Femur (tissue), 1 donor: ENCODE data around the gene MPPED2.

Source experiments
- DNase-seq: peaks from one replicate; pipeline ENCODE4 v3.0.0-alpha.2; 2017

The MPPED2 gene

GRCh38 chr11:30522536-30523243 lies 63.5 kb downstream of the MPPED2 start:
- no peak for DNase-seq

- no peak for DNase-seq
Measured at GRCh38 chr11:30521297-30522071, 64.7 kb downstream of the MPPED2 start.

- no peak for DNase-seq
Measured at GRCh38 chr11:30513087-30513486, 73.1 kb downstream of the MPPED2 start.

DNA sequence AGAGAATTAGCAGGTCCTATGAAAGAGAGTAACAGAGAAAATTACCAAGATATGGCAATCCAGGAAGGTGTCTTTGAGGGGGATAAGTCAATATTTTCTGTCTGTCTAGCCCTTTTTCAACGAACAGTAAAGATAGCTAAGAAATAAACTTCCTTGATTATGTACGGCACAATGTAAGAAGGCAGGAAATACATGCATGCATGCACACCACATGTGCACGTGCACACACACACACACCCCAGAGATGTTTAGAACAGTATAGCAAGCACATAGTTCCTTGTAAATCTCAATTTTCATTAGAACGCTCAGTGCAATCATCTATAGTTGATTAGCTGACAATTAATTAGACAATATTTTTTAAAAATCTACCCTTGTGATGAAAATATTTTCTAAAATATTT lies 74.7 kb downstream of the MPPED2 start:
- no peak for DNase-seq

- no peak for DNase-seq
Measured at GRCh38 chr11:30510750-30511149, 75.4 kb downstream of the MPPED2 start.

- DNase-seq: no peak
Measured at GRCh38 chr11:30509364-30509763, 76.8 kb downstream of the MPPED2 start.

GRCh38 chr11:30508594-30508993 lies 77.6 kb downstream of the MPPED2 start:
- DNase-seq: no peak

- no peak for DNase-seq
Measured at GRCh38 chr11:30505603-30506002, 80.5 kb downstream of the MPPED2 start.

DNA sequence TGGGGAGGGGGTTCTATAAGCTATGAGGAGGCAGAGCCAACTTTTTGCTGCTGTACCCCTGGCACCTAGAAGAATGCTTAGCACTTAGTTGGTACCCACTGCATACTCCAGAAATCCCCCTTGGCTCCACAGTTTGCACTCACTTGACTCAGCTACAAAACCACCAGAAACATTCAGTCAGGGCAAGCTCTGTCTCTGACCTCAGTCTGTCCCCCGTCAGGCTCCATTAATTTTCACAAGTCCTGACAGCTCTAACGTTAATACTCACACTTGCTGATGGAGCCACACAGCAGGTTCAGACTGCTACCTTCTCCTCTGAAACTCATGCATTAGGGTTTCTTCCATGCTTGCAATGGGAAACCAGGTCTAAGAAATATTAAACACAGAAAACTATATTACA lies 81.7 kb downstream of the MPPED2 start:
- no peak for DNase-seq

DNA sequence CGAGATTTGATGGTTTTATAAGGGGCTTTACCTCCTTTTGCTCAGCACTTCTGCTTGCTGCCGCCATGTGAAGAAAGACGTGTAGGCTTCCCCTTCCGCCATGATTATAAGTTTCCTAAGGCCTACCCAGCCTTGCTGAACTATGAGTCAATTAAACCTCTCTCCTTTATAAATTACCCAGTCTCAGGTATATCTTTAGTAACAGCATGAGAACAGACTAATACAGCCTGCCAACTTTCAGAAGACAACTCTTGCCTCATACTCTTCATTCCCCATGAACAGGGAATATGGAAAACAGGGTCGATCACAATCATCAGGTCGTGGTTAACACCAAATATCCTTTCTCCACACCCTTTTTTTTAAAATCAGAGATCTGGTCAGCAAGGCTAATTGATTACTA lies 83.0 kb downstream of the MPPED2 start:
- DNase-seq: no peak

DNA sequence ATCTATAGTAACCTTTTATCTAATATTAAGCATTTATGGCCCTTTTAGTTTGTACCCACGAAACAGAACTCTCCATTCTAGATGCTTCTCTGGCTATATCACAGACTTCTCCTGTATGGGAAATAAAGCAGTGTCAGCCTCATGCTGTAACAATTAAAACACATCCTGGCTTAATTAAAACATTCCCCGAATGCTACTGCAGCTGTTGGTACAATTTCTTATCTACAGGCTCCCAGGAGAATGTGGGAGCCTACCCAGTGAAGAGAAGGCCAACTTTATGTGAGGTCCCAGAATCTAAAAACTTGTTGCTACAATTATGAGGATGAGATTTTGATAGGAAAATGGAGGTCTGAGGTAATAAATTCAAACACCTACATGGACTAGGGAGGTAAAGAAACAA lies 83.8 kb downstream of the MPPED2 start:
- DNase-seq: no peak

DNA sequence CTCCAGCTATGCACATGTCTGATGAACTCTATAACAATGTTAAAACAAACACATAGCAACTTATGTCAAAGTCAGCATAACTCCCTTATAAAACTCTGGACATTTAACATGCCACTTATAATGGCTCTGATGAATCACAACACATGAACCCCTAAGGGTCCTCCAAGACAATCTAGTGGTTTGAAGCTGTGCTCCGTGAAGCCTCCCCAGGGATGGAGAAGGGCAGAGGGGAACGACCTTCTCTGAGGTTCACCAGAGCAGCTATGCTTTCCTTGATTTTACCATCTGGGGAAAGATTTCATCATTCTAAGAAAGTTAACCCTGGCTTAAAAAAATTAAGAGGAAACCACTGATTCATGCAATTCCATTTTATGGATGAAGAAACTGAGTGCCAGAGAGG lies 84.4 kb downstream of the MPPED2 start:
- DNase-seq: no peak

- DNase-seq: no peak
Measured at GRCh38 chr11:30499940-30500339, 86.2 kb downstream of the MPPED2 start.

DNA sequence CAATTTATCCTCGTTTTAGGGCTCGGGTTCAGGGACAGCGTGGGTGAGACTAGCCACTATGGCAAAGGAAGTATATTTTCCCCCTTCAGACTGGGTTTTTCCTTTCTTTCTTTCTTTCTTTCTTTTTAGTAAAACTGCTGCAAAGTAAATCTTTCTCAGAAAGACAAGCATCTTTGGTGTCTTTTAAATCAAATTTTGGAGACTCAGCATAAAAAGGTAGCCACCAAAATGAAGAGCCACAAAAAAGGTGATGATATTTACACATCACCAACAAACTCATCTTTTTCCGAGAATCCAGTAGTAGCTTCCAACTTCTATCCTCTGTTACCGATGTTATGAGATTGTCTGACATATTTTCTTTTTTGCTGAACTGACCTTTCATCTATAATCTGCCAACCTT lies 88.6 kb downstream of the MPPED2 start:
- no peak for DNase-seq

- no peak for DNase-seq
Measured at GRCh38 chr11:30496935-30497334, 89.2 kb downstream of the MPPED2 start.

- DNase-seq: no peak
Measured at GRCh38 chr11:30495437-30495836, 90.7 kb downstream of the MPPED2 start.

DNA sequence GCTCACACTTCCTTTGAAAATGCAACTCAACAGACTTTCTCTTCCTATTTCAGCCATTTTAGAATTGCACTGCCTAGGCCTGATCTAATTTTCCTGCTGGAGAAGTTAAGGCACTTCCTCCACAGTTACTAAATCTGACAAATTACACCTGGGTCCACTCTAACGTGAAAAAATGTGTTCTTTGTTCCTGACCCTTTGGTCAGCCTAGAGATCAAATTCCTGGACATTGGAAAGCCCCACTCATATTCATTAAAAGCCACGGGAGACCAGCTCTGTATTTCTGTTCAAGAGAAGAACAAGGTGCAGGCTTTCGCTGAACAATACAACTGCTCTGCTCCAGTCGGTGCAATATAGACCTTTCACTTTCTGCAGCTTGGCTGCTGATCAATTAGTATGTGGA lies 96.6 kb downstream of the MPPED2 start:
- no peak for DNase-seq

DNA sequence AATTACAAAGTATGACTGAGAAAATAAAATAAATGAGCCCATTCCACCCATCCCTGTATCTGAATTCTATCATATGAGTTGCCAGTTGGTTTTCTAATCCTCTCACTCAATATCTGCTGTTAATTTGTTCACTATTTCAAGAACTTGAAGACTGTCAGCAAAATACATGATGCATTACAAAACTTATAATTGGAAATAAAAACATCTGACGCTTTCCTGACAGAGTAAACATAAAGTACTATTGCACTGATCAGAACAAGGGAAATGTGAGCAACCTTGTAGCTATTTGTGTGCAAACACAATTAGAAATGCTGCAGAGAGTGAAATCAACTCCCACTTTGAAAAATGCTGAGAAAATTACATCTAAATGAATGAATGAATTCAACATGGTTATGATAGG lies 97.1 kb downstream of the MPPED2 start:
- no peak for DNase-seq

DNA sequence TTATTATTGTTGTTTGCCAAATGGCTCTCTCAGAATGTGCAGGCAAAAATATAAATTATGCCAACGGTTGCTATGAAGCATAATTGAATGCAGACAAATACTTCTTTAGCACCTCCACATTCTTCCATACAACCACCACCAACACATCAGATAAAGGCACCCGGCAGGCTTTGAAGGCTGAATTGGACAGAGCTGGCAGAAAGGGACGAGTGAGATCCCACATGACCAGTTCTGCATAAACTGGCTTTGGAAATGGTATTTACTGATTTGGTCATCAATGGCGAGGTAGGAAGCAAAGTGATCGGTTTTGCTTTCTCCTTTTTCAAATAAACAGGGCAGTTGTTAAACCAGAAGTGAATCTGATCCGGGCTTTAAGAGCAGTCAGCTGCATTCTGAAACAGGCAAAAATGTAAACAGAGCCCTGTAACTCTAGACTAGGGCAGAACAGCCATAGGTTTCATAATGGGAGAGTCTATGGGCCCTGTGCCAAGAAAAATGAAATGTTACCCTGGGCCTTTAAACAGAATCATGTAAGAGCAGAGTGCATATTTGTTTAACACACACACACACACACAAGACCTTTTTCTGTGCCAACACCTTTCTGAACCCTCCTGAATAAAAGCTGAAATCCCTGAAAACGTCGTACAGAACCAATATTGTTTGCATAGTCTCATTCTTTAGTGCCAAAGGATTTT lies 97.7 kb downstream of the MPPED2 start:
- DNase-seq: peak; percentile 55

DNA sequence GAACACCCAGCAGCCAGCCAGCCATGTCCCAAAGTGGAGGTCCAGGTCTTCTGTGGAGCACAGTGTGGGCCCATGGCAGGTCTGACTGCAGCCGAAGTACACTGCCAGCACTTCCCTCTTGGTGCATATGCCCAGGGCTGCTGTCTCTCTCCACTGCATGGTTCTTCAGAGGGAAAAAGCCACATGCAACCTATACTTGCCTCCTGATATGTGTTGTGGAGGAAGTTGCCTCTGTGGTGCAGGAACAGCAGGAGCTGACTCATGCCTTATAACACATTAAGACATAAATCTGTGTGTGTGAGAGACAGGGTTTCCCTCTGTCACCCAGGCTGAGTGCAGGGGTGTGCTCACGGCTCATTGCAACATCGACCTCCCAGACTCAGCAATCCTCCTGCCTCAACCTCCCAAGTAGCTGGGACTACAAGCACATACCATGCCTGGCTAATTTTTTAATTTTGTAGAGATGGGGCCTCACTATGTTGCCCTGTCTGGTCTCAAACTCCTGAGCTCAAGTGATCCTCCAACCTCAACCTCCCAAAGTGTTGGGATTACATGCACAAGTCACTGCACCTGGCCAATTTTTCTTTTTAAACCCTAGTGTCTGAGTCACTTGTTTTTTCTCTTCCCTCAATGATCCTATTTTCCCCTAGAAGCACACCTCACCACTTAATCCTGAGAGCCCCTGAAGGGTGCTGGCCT lies 98.8 kb downstream of the MPPED2 start:
- DNase-seq: no peak

- DNase-seq: no peak
Measured at GRCh38 chr11:30485756-30486155, 100.4 kb downstream of the MPPED2 start.

- no peak for DNase-seq
Measured at GRCh38 chr11:30485222-30485621, 100.9 kb downstream of the MPPED2 start.

GRCh38 chr11:30483056-30483455 lies 103.1 kb downstream of the MPPED2 start:
- DNase-seq: no peak
